Vagina (tissue), 2 donors: ENCODE measurements around the gene TRMT112. TPM values are rescaled to one million over a fixed set of nuclear protein-coding genes. Genes with fewer than 3 reads are reported as not detected.

Source experiments
- DNase-seq, 2 donors: peaks; one replicate each; pipeline ENCODE4 v3.0.0-alpha.2; 2017; ENCODE audit errors: extremely low spot score in 2 of 2
- H3K27ac ChIP-seq: fragments of 200-600 bp; sonication (generic); one replicate; pipeline ENCODE4 v1.5.1; 2019
- H3K27me3 ChIP-seq: fragments of 200-600 bp; sonication (generic); one replicate; pipeline ENCODE4 v1.5.1; 2019
- H3K36me3 ChIP-seq, 2 donors: fragments of 200-600 bp; sonication (generic); one replicate each; pipeline ENCODE4 v1.5.1; 2017 to 2019
- H3K4me1 ChIP-seq: fragments of 200-600 bp; sonication (generic); one replicate; pipeline ENCODE4 v1.5.1; 2019
- H3K4me3 ChIP-seq, 2 donors: fragments of 200-600 bp; sonication (generic); 1 replicate in 1 of 2; 2 replicates in 1 of 2; pipeline ENCODE4 v1.5.1; 2016 to 2019
- H3K9me3 ChIP-seq: fragments of 200-600 bp; sonication (generic); one replicate; pipeline ENCODE4 v1.5.1; 2019
- POLR2A ChIP-seq, 2 donors: fragments of 450-650 bp; IDR thresholded peaks; one replicate each; pipeline ENCODE4 v1.6.1; 2017; ENCODE audit warnings: antibody characterized with exemption in 2 of 2, mild to moderate bottlenecking in 2 of 2, moderate library complexity in 2 of 2
- POLR2AphosphoS5 ChIP-seq, 2 donors: sonication (generic); formaldehyde crosslinking; IDR thresholded peaks; one replicate each; pipeline ENCODE4 v1.9.0; 2017; ENCODE audit warnings: antibody characterized with exemption in 2 of 2, mild to moderate bottlenecking in 2 of 2, low read depth in 1 of 2; ENCODE audit not compliant: insufficient read depth in 1 of 2
- intact Hi-C: fragments of 100-400 bp; cut with DNase I; formaldehyde crosslinking; loops from one replicate; pipeline ENCODE4 v1.15.1; 2023
- total RNA-seq: library from RNA; depleted of rRNA; stranded (reverse); fragments of >200 nt; gene quantifications from one replicate; pipeline ENCODE4 v1.2.3, GENCODE V29; 2016
- TF ChIP-seq, protein P1 (sequence below), 3 experiments: fragments of 450-650 bp in 2 of 3; fragments of 200-600 bp in 1 of 3; sonication (generic) in 1 of 3; IDR thresholded peaks; one replicate each; pipeline ENCODE4 v1.5.1; 2017 to 2019; ENCODE audit warnings: antibody characterized with exemption in 3 of 3, mild to moderate bottlenecking in 2 of 3, moderate library complexity in 2 of 3

TRMT112 gene
- total RNA-seq, 1 donor from 2014 or later: 195 TPM

DNA sequence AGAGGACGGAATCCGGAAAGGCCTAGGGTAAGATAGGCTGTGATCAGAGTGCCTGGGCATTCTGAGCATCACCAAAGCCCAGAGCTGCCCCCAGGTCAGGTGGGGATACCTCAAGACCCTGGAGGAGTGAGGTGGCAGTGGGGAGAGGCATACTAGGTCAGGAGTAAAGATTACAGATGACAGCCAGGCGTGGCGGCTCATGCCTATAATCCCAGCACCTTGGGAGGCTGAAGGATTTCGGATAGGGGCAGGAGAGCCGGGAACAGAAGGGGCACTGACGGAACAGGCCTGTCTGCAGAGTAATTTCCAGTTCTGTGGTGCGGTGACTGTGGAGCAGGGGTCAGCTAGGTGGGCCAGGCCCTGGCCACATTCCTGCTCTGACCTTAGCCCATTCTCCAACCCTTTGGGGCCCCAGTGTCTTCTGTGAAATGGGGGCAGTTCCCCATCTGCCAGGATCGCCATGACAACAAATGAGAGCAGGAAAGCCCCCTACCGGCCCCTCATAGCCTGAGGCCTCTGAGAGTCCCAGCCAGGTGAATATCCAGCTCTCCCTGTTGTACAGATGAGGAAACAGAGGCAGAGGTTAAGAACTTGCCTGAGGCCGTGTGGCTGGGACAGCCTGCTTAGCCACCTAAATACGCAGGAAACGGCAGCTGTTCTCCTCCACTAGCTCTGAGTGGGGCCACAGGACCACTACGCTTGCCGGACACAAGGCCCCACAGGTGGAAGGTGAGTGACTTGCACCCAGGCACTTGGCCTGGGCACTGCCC, 42.1 kb downstream of the TRMT112 start:
- no peak overlapping the region for H3K4me3 ChIP-seq
- intact Hi-C loops: no loop called here
- H3K36me3 ChIP-seq: peaks cover 0 to 12% of the 10 kb centered on the region in 2 donors
- no peak overlapping the region for H3K27ac ChIP-seq
- H3K4me1 ChIP-seq: peaks cover 22% of the 10 kb centered on the region
- H3K27me3 ChIP-seq: no peaks in the 10 kb centered on the region
- DNase-seq: no peak
- no peaks in the 10 kb centered on the region for H3K9me3 ChIP-seq
- TF ChIP-seq POLR2AphosphoS5 (IDR thresholded peaks at IDR 0.05; ENCODE audit: insufficient read depth in 1 of 2, low read depth in 1 of 2) (no peak), POLR2A (IDR thresholded peaks at IDR 0.05) (no peak)
- TF ChIP-seq, protein P1, sequence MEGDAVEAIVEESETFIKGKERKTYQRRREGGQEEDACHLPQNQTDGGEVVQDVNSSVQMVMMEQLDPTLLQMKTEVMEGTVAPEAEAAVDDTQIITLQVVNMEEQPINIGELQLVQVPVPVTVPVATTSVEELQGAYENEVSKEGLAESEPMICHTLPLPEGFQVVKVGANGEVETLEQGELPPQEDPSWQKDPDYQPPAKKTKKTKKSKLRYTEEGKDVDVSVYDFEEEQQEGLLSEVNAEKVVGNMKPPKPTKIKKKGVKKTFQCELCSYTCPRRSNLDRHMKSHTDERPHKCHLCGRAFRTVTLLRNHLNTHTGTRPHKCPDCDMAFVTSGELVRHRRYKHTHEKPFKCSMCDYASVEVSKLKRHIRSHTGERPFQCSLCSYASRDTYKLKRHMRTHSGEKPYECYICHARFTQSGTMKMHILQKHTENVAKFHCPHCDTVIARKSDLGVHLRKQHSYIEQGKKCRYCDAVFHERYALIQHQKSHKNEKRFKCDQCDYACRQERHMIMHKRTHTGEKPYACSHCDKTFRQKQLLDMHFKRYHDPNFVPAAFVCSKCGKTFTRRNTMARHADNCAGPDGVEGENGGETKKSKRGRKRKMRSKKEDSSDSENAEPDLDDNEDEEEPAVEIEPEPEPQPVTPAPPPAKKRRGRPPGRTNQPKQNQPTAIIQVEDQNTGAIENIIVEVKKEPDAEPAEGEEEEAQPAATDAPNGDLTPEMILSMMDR (IDR thresholded peaks at IDR 0.05): no peak

DNA sequence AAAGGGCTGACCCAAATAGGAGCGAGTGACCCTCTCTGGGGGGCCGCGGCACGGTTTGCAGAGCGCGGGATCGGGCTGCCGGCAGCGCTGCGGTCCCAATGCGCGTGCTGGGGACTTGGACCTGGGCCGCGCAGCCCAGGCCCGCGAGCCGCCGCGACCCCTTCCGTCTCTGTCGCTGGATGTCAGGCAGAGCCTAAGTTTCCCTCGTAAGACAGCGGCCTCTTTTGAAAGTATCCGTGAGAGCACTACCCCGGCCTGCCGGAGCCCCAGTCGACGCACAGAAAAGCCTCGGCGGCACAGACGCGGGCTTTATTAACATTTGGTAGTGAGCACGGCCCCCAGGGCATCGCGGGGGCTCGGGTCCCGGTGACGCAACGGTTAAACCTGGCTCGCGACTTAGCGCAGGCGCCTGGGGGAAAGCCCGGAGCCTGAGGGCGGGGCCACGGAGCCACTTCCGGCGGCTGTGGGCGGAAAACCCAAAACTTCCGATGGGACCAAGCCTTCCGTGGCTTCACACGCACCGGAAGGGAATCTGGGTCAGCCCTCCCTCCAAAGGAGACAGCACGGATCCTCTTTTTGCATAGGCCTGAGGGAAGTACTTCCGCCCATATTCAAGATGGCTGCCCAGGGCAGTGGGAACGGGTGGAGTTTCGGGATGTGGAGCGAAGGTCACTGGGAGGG, 47.7 kb downstream of the TRMT112 start:
- Histone ChIP-seq H3K4me1 (peaks cover 33% of the 10 kb centered on the region), H3K27me3 (no peaks in the 10 kb centered on the region), H3K9me3 (no peaks in the 10 kb centered on the region), H3K27ac (peak overlapping the region; percentile 98), H3K36me3 (peaks cover 0 to 18% of the 10 kb centered on the region in 2 donors), H3K4me3 (peak overlapping the region; percentile 87 to 92)
- intact Hi-C loops: loop anchor here (2.0 kb wide), 1 partner anchor 23 kb away; the partner anchor contains the start of gene PPP1R14B
- peak in 1 of 2 donors; percentile 100 for DNase-seq
- TF ChIP-seq POLR2AphosphoS5 (IDR thresholded peaks at IDR 0.05; ENCODE audit: insufficient read depth in 1 of 2, low read depth in 1 of 2) (peak in 1 of 2 donors; percentile 99), POLR2A (IDR thresholded peaks at IDR 0.05) (no peak)
- TF ChIP-seq, protein P1 (IDR thresholded peaks at IDR 0.05): no peak

DNA sequence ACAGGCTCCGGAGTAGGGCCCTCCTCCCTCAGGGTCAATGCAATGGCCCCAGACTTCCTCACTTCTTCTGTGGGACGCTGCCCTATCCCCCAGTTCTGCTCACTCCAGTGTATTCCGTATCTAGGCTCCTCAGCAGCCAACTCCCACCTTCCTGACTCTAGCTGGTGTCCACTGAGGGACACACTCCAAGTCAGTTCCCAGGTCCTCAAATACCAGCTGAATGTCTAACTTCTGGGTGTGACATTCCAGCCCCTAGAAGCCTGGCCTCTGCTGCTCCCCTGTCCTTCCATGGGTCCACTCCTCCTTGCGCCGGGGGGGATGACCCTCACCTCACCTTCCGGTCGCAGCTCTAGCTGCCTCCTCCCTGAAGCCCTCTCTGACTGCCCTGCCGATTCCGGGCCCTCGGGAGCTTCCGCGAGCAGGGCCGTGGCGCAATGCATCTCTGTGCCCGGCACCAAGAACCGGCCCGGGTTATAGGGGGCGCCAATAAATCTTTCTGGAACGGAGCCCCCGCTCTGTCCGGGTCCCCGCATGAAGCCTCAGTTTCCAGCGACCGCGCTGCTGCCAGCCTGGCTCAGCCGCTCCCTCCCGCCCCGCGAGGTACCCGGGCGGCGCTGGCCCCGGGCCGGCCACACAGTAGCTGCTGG, 48.3 kb downstream of the TRMT112 start:
- H3K27ac ChIP-seq: peak overlapping the region; percentile 98
- H3K27me3 ChIP-seq: no peaks in the 10 kb centered on the region
- no peak for TF ChIP-seq POLR2A (IDR thresholded peaks at IDR 0.05)
- peak in 1 of 2 donors; percentile 2 for TF ChIP-seq POLR2AphosphoS5 (IDR thresholded peaks at IDR 0.05; ENCODE audit: insufficient read depth in 1 of 2, low read depth in 1 of 2)
- TF ChIP-seq, protein P1 (IDR thresholded peaks at IDR 0.05): no peak
- peaks cover 0 to 23% of the 10 kb centered on the region in 2 donors for H3K36me3 ChIP-seq
- peaks cover 33% of the 10 kb centered on the region for H3K4me1 ChIP-seq
- H3K9me3 ChIP-seq: no peaks in the 10 kb centered on the region
- intact Hi-C loops: no loop called here
- peak overlapping the region; percentile 87 to 92 for H3K4me3 ChIP-seq
- no peak for DNase-seq

DNA sequence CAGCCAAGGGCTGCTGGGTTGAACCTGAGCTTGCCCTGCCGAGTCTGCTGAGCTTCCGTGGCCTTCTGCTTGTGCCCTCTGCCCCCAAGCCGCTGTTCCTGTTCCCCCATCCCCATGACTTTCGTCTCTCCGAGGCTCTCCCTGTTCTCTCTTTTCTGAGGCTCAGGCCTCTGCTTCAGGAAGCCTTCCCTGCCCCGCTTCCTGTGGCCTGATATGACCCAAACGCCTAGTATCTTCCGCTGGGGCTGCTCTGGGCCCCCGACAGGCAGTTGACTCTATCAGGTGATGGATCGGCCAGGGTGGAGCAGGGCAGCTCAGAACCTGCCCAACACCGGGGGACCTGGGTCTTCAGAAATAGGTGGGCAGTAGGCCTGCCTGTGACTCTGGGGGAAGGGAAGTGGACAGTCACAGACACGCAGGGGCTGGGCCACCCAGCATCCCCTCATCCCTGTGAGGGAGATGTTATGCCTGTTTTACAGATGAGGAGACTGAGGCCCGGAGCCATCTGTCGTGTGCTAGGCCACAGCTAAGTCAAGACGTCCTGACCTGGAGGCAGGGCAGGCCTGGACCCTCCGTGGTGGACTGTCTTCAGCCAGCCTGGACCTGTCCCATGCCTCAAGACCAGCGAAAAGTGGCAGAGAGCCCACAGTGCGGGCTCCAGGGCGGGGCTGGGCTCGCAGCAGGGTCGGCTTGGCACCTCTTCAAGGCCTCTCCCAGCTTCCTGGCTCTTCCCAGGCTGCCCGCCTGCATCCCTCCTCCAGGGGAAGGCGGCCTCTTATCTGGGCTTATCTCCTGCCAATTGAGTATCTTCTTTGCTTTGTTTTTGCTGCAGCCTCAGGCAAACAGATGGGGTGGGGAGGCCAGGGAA, 49.1 kb downstream of the TRMT112 start:
- TF ChIP-seq, protein P1 (IDR thresholded peaks at IDR 0.05): no peak
- TF ChIP-seq POLR2AphosphoS5 (IDR thresholded peaks at IDR 0.05; ENCODE audit: insufficient read depth in 1 of 2, low read depth in 1 of 2) (no peak), POLR2A (IDR thresholded peaks at IDR 0.05) (no peak)
- no peaks in the 10 kb centered on the region for H3K27me3 ChIP-seq
- H3K27ac ChIP-seq: peak overlapping the region; percentile 98
- H3K9me3 ChIP-seq: no peaks in the 10 kb centered on the region
- H3K36me3 ChIP-seq: peaks cover 0 to 29% of the 10 kb centered on the region in 2 donors
- H3K4me1 ChIP-seq: peaks cover 33% of the 10 kb centered on the region
- no peak for DNase-seq
- peak overlapping the region; percentile 87 to 92 for H3K4me3 ChIP-seq
- intact Hi-C loops: no loop called here
